GM19099 (cell line): Measurements from ENCODE around the gene ANP32D.

Source experiments
- POLR2A ChIP-seq: IDR thresholded peaks from 3 replicates; pipeline ENCODE4 v1.6.1; 2011; ENCODE audit warnings: low read depth; ENCODE audit not compliant: insufficient read length; ENCODE audit errors: extremely low read depth

Gene ANP32D

GRCh38 chr12:48508987-48509386, 36.6 kb downstream of the ANP32D start:
- TF ChIP-seq POLR2A: no peak

- TF ChIP-seq POLR2A: no peak
Measured at GRCh38 chr12:48510111-48510510, 37.8 kb downstream of the ANP32D start.

- TF ChIP-seq POLR2A: no peak
Measured at GRCh38 chr12:48512855-48513254, 40.5 kb downstream of the ANP32D start.

GRCh38 chr12:48514728-48515127, 42.4 kb downstream of the ANP32D start:
- no peak for TF ChIP-seq POLR2A
